Cerebellar nuclear complex (tissue), 1 donor: ENCODE results near the gene KCNH1.
"Not testable (repeated sequence)": the region's sequence is repeated elsewhere in the genome, so short reads cannot be mapped to it uniquely, and the experiment has no call there.

Source experiments
- DNase-seq, 2 experiments: peaks; one replicate each; lab custom pipeline; 2025; lab: John Stamatoyannopoulos, UW

KCNH1 gene

DNA sequence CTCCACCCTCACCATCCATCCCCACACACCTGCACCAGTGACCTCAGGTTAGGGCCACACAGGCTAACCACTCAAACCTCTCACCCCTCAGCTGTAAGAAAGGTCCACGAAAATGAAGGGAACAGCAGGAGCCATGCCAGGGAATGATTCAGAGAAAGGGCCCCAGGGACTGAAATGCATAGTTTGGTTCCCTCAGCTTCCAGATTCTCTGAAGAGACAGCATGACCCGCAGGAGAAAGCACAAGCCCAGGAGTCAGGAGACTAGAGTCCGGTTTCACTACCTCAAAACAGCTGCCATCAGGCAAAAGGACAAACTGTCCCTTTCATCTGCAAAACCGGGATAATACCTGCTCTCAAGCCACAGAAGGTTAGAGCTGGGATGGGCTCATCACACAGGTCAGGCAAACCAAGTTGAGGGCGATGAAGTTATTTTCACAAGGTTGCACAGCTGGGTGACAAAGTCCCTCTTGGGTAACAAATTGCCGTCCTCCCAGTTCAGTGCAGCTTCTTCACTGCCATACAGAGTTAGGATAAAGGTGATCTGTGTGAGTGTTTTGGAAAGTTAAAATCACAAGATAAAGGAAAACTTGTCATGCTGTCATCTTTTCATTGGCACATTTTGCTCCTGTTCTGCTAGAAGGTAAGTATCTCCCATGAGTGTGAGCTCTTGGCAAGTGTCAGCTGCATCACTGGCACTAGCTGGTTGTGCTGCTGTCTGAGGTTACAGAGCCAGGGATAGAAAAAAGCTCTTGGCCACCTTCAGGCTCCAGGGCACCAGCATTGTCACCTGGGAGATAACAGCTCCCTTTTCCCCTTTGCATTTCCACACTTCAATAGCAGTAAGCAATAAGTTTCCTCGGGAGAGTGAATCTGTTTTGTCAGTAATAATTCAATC is 120.4 kb downstream of the KCNH1 start:
- peak in 1 of 2 experiments; percentile 12 for DNase-seq

DNA sequence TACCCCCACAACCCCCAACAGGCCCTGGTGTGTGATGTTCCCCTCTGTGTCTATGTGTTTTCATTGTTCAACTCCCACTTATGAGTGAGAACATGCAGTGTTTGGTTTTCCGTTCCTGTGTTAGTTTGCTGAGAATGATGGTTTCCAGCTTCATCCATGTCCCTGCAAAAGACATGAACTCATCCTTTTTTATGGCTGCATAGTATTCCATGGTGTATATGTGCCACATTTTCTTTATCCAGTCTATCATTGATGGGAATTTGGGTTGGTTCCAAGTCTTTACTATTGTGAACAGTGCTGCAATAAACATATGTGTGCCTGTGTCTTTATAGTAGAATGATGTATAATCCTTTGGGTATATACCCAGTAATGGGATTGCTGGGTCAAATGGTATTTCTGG is 122.8 kb downstream of the KCNH1 start:
- not testable (repeated sequence) for DNase-seq

DNA sequence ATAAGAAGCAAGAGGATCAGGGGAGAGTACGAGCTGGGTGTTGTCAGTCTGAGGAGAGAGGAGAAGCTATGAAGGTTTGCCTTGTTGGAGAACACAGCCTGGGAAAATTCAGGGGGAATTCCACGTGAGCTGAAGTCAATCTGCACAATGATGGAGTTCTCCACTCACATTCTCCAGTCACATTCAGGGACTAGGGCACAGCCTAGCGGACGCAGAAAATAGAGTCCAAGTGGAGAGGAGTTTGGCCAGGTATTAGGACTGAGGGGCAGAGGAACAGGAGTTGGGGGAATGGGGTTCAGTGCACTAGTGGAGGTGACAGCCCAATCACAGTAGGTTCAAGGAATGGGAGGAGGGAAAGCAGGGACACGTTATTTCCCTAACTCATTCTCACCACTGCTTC is 124.0 kb downstream of the KCNH1 start:
- DNase-seq, result no peak

DNA sequence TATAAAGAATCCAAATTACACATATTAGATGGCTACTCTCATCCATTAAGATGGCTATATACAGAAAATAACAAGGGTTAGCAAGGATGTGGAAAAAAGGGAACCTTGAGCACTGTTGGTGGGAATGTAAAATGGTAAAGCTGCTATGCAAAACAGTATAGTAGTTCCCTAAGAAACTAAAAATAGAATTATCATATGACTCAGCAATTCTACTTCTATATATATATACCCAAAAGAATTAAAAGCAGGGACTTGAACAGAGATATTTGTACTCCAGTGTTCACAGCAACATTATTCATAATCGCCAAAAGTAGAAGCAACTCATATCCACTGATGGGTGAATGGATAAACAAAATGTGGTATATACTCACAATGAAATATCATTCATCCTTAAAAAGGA is 126.1 kb downstream of the KCNH1 start:
- no peak for DNase-seq

DNA sequence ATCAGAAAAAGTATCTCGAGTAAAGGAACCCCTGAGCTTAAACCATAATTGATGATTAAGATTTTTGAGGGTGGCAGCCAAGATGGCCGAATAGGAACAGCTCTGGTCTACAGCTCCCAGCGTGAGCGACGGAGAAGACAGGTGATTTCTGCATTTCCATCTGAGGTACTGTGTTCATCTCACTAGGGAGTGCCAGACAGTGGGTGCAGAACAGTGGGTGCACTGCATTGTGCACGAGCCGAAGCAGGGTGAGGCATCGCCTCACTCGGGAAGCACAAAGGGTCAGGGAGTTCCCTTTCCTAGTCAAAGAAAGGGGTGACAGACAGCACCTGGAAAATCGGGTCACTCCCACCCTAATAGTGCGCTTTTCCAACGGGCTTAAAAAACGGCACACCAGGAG is 138.0 kb downstream of the KCNH1 start:
- not testable (repeated sequence) for DNase-seq

DNA sequence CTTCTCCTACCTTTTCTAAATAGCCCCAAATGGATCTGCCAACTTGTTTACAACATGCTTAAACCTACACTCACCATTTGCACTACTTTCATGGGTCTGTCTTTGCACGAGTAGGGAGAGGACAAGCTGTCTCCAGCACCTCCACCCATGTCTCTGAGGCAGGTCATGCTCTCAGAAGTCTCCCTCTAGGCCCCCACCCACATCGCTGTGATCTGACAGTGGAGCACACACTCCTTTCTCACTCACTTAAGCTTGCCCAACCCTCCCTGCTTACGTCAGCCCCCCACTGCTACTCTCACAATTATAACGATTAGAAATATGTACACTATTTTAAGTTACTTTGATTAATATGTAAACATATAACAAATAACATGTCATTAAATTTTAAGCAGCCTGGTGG is 141.1 kb downstream of the KCNH1 start:
- DNase-seq, result no peak

DNA sequence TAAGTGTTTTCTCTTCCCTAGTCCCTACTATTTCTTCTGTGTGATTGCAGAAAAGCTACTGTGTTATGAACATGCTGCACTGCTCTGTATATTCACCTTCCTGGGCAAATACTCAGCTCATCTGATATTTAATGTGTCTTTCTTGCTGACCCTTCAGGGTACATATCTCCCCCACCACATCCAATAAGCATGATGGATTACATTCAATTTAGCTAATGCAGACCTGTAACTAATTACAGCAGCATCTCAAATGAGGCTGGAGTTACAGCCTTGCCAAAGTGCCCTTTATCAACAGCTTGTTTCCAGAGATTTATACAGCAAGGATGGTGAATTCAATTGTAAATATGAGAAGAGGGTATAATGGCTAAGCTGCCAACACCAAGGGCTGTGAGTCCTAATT is 144.0 kb downstream of the KCNH1 start:
- DNase-seq, result no peak

DNA sequence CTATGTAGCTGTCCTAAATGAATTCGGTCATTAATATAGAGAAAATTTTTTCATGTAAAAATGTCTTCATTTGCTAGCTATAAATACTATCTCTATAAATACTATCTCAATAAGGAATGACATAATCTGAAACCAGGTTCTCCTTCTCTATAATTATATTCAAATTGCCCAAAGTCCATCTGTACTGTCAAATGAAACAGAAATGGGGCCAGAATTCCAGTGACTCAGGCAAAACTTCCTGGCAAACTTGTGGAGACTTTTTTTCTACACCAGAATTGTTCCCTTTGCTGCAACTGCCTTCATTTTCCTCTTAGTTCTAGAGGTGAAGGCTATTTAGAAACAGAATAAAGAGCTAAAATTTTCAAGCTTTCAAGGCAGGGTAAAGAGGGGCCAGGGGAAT is 152.5 kb downstream of the KCNH1 start:
- DNase-seq, result no peak

DNA sequence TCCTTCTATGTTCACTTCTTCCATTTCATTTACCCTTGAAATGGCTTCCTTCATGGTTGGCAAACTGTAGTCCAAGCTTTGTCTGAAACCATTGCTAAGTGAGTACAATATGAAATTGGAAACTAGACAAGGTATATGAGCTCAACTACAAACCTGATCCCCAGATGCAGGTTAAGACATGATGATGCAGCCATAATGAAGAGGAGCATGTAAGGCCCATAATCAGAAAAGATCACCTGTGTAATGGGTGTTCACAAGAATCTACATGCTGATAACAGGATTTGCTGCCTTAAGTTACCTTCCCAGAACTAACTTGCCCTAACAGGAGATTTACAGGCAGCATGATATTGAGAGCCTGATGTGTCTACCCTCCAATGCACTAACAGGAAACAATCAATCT is 153.9 kb downstream of the KCNH1 start:
- no peak for DNase-seq

DNA sequence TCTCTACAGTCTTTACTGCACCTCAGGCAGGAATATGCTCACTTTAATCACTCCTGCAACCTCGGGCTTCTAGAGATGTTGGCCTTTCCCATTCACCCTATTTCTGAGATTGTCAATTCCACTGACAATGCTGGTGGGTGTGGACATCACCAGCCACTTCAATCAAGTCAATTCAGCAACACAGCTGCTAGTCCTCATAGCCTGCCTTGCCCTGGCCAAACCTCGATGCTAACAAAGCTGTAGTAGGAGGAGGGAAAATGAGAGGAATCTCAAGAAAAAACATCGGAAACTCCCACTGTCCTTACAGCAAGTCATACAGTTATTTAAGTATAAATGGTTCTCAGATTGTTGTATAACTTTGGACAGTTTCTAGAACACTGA is 155.0 kb downstream of the KCNH1 start:
- no peak for DNase-seq

DNA sequence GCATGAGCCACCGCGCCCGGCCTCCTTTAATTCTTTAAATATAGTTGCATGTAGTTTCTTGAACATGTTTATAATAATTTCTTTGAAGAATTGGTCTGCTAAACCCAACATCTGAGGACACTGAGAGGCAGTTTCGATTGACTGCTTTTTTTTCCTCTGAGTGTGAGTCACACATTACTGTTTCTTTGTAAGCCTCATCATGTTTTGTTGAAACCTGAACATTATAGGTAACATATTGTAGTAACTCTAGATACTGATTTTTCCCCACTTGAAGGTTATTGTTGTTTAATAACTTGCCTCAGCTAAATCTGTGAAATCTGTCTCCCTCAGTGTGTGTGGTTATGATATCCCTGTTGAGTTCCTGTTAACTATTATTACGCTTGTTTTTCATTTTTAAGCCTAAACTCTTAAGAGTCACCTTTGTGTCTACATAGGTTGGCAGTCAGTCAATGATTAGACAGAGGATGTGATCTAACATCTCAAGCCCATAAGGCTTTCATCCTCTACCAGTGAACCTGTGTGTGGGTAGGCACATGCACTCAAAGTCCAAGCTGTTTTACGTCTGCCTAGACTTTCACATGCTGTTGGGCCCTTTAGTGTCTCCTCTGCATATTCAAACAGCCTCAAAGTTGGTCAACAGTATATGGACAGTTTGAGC is 155.5 kb downstream of the KCNH1 start:
- DNase-seq, result no peak

DNA sequence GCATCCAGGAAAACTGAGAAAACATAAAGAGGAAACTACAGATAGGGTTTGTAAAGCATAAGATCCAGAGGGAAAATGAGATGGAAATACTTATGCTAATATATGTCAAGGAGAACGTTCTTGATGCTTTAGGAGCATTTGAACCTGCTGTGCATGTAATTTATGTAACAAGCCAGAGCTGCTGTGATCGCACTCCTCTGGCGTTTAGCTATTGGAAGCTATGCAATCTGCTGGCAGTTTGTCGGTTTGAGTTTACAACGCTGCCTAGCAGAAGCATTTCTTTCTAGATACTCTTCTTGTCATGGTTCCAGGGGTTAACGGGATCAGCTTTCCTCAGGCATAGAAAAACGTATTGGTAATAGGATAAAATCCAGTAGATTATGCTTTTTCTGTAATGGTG is 182.7 kb downstream of the KCNH1 start:
- DNase-seq, result no peak

DNA sequence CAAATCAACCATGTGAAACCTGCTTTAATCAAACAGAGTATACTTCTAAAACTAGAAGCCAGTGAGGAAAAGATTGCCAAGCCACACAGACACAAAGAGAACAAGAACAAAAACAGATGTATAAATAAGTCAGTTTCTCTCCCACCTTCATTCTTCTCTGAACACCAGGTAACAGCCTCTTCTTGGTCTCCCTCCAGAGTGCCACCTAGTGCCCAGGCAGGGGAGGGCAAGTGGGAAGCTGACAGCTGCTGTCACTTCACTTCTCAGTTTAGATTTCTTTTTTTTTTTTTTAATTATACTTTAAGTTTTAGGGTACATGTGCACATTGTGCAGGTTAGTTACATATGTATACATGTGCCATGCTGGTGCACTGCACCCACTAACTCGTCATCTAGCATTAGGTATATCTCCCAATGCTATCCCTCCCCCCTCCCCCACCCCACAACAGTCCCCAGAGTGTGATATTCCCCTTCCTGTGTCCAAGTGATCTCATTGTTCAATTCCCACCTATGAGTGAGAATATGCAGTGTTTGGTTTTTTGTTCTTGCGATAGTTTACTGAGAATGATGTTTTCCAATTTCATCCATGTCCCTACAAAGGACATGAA is 183.9 kb downstream of the KCNH1 start:
- DNase-seq, result not testable (repeated sequence)

DNA sequence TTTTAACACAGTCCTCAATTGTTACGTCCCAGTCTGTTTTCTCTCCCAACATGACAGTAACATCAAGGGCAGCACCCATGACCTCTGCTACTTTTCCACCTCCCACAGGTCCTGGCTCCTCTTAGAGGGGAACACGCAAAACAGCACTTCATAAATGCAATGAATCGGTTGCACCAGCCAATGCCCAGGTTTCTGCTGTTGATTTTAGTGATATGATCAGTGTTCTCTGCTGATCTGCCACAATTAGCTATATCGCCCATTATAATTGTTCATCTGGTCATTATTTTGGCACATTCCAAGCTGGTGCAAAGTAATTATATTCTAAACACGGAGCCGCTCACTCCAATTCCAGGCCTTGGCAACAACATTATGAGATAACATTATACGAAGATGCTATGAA is 184.5 kb downstream of the KCNH1 start:
- no peak for DNase-seq

DNA sequence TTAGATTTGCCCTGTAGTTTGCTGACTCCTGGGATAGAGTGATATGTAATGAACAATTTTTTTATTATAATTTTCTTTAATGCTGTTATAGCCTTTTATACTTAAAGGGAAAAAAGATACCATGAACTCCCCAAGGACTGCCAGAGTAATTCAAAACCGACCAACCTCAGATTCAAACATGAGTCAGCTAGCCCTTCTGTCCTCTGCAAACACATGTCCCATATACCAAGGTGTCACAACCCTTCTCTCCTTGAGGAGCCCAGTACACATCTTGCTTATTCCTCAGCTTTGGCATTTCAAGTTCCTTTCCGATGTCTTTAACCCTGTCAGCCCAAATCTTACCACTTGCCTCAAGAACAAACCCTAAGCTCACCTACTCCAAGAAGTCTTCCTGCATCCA is 184.9 kb downstream of the KCNH1 start:
- no peak for DNase-seq

DNA sequence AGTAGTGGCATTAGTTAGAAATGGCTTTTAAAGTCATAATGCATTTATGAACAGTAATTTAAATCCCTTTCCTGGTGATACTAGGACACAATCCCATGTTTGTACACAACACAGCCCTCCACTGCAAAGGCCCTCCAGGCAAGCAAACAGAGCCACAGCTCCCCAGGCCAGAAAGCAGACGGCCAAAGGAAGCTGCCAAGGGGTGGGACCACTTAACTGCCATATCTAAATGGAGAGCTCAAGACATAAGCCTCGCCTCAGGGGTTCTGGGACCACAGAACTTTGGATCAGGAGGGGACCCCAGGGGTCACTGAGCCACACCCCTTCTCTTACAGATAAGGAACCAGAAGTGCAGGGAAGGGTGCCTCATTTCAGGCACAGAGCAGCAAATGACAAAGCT is 189.7 kb downstream of the KCNH1 start:
- peak in 1 of 2 experiments; percentile 29 for DNase-seq

DNA sequence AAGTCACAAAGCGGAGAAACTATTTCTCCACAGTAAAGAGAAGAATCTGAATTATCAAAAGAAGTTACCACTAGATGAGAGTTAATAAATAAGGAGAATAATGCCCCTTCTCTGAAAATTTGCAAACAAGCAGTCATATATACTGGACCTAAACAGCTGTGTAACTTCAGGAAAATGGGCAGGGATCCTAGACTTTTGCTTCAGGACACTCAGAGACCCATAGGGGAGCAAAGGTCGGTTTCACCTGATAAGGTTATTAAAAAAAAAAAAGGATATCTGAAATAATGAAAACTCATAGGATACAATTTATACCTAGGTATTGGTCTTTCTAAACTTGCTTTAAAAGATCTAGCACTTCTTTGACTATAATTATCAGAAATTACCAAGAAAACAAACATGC is 191.4 kb downstream of the KCNH1 start:
- no peak for DNase-seq

DNA sequence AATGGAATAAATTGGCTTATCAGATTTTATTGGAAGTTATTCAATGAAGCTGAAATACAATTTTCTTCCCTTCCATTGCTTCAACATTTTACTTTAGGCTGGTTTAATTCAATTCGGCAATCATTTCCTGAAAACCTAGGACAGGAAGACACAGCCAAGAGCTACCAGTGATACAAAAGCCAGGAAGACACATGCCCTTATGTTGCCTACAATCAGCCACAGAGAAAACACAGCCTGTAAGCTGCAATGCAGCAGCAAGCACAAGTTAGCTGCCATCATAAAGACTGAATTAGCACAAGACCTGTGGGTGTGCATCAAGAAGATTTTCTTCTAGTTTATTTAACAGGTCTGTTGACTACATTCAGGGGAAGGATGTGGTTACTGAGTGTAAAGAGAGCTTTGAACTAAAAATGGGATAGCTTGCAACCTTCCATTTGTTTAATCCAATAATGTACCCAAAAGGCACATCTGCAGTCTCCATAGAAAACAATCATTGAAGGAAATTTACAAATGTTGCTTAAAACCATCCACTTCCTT is 193.8 kb downstream of the KCNH1 start:
- no peak for DNase-seq

DNA sequence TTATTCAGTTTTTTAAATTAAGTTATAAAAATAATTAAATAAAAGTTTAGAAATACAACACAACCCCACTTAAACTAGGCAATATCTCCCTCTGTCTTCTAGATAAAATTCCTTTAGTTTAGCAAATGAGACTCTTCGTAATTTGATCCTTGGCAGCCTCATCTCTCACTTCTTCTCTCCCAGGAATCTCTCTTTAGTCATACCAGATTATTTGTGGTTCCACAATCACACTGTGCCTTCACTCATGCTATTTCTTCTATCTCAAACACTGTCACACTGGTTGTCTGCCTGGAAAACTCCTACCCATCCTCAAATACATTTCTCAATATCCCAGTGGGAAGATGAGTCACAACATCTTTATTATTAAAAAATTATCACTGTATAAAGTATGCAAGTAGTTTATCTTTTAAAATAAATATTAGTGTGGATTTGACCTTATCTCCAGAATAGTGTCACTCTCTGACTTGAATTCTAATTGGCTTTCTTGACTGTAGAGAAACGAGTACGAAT is 195.5 kb downstream of the KCNH1 start:
- DNase-seq, result no peak

DNA sequence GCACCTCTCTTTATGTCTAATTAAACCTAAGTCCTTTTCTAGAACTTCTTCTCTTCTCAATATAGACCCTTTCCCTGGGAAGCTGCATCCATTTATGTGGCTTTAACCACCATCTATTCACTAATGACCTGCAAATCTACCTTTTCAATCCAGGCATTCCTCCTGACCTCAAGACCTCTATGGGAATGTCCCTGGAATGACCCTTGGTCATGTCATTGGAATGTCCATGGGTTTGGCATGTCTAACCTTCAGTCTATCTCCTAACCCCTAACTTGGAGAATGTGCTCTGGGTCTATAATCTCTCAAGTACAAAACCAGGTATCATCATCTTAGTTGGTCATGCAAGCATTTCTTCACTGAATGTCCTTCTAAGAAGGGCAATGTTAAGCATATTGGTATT is 196.1 kb downstream of the KCNH1 start:
- no peak for DNase-seq

DNA sequence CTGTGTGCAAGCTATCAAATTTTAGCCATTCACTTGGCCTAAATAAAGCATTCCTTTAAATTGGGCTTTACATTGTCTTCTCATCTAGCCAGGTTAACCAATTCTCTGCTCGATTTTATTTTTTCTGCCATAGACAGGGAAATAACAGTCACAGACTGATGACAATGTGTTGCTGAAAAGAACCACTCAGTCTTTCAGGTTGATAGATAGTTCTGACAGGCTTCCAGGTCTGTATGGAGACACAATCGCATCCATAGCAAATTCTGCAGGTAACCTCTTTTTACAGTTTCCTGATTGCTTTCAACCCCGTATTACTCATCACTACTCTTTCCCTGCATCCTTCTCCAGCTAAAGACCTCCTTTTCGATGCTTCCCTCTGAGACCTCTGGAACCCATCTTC is 198.0 kb downstream of the KCNH1 start:
- DNase-seq, result no peak

DNA sequence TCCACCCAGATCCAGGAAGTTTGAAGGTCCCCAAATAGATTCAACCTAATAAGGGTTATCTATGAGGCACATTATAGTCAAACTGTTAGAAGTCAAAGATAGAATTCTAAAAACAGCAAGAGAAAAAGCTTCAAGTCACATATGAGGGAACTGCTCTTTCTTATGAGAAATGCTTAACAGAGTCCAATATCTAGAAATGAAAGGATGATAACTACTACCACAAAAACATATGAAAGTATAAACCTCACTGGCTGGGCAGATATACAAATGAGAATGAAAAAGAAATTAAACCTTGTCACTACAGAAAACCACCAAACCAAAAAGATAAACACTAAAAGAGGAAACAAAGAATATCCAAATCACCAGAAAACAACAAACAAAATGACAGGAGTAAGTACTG is 201.8 kb downstream of the KCNH1 start:
- DNase-seq, result no peak

DNA sequence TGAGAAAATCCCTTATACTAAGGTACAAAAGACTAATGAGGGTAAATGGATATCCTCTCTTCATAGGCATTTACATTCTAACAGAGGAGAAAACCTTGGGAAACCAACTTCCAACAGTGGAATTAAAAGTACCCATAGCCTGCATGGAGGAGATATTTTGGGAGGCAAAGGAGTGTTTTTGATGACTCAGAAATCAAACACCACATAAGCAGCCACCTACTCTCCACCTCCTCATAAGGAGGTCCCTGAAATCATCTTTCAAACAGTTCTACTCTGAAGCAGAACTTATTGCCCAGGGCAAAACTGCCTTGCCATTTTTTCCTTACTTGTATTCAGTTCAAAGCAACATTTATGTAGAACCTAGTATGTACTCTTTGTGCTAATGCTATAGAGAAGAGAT is 211.3 kb downstream of the KCNH1 start:
- DNase-seq, result no peak
